HG03135 (cell line): Measurements from ENCODE around the gene AKAP12.

Experiments used
- ATAC-seq: cut with Tn5 transposase; IDR thresholded peaks from one replicate; pipeline ENCODE4 v1.9.1; 2021; ENCODE audit warnings: mild to moderate bottlenecking, moderate library complexity; ENCODE audit not compliant: unreplicated experiment

AKAP12 gene

DNA sequence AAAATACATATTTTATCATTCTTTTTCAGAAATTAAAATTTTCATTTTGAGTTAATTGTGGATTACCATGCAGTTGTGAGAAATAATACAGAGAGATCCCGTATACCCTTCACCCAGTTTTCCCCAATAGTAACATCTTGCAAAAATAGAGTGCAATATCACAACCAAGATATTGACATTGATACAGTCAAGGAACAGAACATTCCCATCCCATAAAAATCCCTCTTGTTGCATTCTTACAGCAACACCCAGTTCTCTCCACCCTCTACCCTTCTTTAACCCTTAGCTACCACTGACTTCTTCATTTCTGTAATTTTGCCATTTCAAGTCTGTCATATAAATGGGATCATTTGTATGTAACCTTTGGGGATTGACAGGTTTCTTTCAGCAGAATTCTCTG is 6.9 kb upstream of the AKAP12 start:
- ATAC-seq = no peak

DNA sequence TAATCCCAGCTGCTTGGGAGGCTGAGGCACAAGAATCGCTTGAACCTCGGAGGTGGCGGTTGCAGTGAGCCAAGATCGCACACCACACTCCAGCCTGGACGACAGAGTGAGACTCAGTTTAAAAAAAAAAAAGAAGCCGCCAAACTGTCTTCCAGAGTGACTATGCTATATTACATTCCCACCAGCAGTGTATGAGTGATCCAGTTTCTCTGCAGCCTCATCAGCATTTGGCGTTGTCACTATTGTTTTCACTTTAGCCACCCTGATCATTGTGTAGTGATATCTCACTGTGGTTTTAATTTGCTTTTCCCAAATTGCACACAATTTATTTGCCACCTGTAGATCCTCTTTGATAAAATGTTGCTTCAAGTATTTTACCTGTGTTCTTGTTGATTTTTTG is 6.0 kb upstream of the AKAP12 start:
- no peak for ATAC-seq

DNA sequence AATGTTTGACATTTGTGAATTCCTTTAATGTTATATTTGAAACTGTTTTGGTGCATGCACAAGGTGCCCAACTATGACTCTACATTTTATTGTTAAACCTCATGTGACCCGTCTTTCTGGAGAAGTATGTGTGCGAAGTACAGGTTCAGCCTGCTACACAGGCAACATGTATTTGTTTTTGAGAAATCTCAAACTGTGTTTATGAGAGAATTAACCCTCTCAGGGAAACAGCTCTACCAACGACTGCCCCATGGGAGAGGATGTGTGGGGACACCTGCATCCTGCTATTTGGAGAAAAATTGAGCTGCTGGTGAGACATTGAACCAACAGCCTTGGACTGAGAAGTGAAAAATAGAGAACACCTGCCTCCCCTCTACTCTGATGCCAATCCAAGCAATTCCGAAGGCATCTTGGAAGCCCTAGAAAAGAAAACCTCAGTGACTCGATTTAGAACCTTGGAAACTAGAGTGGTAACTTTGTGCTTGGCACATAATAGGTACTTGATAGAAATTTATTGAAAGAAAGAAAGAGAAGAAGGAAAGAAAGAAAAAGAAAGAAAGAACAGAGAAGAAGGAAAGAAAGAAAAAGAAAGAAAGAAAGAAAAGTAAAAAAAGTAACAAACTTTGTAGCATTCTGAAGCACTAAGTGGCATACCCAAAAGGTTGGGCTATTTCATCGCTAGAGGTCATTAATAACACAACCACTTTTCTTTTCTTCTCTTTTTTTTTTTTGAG is 2.9 kb upstream of the AKAP12 start:
- no peak for ATAC-seq

DNA sequence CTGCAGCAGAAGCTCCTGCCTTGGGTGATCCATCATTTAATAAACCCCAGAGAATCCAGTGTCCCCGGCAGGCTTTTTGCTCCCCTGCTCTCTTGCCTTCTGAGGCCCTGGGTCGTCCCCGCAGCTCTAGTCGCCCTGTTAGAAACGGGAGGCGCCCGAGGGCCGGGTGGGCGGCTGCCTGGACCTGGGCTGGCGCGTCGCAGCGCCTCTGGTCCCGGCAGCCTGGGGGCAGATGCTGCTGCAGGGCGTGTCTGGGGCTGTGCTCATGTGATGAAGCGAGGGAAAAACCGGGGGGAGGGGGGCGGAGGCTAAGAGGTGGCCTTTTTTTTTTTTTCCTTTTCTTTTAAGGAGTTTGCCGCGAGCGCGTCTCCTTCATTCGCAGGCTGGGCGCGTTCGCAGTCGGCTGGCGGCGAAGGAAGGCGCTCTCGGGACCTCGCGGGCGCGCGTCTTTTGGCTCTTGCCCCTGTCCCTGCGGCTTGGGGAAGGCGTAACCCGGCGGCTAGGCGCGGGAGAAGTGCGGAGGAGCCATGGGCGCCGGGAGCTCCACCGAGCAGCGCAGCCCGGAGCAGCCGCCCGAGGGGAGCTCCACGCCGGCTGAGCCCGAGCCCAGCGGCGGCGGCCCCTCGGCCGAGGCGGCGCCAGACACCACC is 394 bp downstream of the AKAP12 start:
- ATAC-seq = no peak

DNA sequence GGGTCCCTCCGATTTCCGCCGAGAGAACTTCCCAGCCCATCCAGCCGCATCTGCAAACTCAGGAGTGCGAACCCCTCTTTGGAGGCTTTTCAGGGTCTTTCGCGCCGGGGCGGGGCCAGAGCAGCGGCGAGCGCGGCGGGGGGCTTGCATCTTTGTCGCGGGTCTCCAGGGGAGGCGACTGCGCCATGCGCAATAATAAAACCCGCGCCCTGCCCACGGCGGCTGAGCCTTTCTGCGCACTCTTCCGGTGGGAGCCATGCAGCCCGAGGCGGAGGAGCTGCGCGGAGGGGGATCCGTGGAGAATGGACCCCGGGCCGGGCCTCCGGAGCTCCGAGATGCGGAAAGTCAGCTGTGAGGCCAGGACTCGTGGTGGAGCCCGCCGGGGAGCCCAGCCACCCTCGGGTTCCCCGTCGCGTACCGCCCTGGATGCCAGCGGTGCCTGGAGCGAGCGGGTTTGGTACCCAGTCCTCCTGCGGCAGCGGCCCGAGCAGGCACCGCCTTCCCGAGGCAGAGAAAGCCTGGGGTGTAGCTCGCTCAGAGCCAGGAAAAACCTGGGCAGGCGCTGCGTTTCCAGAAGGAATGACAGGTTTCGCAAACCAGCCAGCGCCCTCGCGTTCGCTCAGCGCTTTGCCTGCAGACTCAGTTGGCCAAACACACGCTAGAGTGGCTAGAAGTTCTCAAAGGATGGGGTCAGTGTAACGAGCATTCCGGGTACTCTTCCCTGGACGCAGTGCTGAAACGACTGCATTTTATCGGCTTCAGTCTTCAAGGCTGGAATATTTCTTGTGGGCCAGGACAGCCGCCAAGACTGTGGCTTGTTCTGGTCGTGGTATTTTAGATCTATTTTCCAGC is 1.2 kb downstream of the AKAP12 start:
- no peak for ATAC-seq

DNA sequence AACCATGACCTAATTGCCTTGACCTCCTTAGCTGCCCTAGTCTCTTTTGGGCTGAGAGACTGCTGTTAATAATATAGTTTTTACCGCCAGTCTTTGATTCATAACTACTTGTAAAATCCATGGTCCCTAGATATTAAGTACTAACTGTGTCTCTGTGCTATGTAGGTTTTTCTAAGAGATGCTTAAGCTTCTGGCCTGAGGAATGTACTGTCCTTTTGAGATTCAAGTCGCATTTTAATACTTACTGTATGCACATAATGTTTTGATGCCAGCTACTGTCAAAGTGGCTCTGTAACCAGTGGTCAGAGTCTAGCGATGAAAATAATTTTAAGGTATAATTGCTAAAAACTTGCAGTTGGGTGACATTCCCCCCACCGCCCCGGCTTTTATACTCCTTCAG is 2.1 kb downstream of the AKAP12 start:
- ATAC-seq = no peak

DNA sequence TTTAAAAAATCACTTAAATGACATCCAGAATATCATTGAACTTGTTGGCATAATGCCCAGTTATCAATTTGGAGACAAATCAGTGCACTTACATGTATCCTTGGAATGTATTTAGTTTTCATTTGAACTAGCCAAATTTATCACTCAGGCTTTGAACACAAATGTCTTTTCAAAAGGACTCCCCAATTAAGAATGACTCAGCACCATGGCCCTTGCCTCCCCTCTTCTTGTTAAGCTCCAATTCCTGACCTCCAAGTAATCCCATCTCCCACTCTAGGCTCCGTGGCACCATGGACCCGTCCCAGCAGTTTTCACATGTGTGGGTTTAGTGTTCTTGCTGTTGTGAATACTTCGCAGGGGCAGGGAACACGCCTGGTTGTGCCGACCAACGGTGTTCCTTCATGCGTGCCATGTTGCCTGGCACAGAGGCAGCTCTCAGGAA is 2.7 kb downstream of the AKAP12 start:
- ATAC-seq = no peak

DNA sequence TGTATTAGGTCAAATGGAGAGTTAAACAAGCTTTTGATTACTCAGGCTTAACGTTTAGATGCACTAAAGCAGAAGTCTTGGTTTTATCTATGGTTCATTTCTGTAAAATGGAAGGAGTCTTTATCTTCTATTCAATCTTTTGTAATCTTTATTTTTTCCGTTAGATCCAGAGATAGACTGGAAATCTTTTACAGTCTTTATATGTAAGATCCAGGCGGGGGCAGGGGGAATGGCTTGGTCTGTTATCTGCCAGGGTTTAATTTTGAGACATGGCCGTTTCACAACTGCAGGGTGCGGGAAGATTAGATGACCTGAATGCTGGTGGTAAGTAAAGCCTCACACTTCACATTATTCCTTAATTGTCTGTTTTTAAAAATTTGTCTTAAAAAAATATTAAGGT is 3.7 kb downstream of the AKAP12 start:
- ATAC-seq = no peak

DNA sequence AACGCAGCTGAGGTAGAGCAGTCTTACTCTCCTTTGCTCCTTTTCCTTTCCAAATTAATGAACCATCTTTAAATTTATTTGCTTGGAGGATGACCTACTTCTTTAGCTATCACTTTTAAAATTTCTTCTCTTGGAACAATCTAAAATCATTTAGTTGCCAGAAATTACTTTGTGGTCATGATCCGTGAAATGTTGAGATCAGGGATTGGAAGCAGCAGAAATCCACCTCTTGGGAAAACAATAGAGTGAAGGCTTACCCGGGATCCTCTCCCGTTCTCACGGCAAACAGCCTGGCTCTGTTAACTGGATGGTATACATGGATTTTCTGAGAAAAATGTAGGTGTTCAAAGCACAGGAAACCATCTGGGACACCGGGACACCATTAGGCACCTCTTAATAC is 7.7 kb downstream of the AKAP12 start:
- no peak for ATAC-seq

DNA sequence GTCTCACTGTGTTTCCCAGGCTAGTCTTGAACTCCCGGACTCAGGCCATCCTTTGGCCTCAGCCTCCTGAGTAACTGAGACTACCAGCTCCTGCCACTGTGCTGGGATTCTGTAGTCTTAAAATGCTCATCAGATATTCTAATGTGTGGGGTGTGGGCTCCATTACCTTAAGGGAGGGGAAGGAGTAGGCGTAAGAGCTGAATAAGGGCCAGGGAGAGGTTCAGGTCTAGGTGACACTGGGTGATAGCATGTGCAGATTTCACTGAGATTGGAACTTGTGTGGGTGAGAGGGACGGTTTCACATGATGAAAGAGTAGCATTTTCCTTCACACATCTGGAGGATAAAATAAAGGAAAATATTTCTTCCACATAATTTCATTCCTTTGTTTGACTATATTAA is 8.5 kb downstream of the AKAP12 start:
- no peak for ATAC-seq

DNA sequence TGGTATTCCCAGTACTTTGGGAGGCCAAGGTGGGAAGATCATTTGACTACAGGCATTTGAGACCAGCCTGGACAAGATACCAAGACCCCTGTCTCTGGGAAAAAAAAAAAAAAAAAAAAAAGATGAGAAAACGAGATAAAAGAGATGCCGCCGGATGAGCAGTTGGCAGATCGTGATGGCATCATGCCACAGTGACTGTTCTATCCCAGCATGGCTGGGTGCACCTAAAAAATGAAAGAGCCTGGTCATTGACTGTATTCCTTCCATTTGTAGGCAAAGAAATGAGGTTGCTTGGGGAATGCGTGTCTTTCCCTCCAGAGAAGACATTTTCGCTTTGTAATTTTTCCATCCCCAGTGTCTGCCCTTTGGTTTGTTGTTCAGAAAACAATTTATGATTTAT is 12.9 kb downstream of the AKAP12 start:
- no peak for ATAC-seq

DNA sequence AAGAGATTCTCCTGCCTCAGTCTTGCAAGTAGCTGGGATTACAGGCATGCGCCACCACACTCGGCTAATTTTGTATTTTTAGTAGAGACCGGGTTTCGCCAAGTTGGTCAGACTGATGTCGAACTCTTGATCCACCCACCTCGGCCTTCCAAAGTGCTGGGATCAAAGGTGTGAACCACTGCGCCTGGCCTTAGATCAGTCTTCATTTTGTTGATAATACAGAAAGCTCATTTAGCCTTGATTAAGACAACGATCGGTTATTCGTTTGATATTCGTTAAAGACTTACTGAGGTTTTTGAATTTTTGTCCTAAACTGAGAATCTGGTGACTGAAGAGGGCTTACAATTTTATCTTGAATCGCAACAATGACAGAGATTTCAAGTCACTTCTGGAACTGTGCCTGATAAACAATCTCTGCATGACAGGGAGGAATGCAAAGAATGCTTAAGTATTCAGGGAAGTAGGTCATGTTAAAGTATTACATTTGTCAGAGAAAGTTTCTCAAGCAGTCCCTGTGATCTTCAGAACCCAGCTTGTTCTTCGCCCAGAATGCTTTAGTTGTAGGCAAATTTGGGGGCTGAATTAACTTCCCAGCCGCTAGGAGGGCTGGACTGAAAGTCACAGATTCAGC is 14.8 kb downstream of the AKAP12 start:
- no peak for ATAC-seq

DNA sequence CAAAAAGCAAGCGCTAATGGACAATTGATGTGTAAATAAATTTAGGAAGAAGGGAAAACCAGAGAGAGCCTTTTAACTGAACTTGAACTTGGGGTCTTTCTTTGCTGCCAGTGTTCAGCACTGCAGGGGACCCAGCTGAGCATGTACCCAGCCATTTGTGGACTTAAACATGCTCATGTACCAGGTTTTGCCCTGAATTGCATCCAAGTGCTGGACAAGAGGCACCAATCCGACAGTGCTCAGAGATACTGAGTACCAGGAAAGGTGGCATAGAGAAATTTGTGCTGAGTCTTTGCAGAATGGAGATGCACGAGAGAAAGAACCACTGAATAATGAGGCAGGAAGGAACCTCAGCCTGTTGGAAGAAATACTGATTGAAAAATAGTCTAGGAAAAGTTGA is 16.0 kb downstream of the AKAP12 start:
- ATAC-seq = no peak

DNA sequence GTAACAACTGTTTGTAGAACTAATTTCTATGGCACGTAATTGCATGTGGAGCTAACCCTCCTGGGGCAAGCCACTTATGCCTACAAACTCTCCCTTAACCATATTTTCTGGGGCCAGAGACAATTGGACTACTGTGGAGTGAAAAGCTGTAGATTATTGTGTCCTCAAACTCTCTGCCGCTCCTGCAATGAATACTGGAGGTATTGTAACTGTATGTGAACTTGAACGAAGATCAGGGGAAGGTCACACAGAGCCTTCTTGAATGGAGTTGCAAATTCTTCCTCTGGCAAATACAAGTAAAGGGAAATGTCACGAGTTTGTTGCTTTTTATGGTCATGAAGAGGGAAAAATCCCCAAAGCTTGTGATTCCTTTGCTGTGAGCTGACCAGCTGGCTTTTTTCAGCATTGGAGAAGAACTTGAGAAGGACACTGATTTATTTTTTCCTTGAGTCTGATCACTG is 18.2 kb downstream of the AKAP12 start:
- no peak for ATAC-seq

DNA sequence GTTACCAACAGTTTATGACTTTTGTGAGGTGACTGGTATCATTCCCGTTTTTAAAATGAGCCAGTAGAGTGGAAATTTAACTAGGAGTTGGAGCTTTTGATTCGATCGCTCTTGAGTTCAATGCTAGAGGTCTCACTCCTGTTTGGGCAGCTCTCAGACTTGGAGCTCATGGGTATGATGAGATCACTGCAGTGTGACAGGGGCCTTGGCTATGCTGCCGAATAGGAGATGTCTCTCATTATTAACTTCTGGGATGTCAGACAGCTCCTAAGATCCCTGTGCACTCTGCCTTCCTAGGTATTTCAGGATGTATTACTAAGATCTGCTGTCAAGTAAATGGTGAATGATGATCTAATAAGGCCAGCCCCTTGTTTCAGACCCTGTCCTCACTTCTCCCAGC is 20.4 kb downstream of the AKAP12 start:
- ATAC-seq = no peak

DNA sequence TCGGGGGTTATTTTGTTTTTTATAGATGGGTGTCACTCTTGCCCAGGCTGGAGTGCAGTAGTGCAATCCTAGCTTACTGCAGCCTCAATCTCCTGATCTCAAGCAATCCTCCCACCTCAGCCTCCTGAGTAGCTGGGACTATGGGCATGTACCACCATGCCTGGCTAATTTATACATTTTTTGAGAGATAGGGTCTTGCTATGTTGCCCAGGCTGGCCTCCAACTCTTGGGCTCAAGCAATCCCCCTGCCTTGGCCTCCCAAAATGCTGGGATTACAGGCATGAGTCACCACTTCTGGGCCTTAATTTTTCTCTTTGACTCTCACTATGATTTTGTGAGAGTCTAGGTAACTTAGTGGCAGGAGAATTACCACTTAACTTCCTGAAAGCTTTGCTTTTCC is 23.3 kb downstream of the AKAP12 start:
- no peak for ATAC-seq

DNA sequence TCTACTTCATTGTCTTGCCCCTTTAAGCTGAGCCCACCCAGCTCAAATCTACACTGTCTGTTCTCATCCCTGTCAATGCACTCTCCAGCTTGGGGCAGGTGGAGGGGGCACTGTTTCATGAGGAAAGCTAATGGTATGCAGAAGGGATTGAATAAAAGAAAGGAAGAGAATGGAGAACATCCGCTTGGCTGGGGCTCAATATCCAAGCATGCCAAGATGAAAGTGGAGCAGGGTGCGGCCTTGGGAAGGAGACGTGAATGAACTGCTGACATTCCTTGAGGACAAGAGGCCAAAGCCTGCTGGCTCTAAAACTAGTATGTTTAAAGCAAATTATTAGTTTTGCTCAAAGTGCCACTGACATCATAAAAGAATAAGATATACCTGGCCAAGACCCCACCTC is 24.2 kb downstream of the AKAP12 start:
- ATAC-seq = no peak

DNA sequence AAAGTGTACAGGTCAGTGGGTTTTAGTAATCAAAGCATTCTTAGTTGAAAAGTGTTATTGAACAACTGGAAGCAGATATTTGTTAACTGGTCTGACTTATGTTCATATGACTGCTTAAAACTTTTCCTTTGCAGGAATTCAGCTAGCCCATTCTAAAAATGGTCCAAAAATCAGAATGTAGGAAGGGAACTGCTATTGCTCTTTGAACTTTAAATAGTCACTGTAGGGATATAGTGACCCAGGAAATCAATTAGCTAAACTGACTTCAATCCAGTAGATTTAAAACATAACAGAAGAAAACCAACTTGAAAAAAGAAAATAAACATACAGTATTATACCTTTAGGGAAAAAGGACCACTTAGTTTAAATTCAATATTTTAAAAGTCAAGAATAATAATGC is 25.5 kb downstream of the AKAP12 start:
- no peak for ATAC-seq

DNA sequence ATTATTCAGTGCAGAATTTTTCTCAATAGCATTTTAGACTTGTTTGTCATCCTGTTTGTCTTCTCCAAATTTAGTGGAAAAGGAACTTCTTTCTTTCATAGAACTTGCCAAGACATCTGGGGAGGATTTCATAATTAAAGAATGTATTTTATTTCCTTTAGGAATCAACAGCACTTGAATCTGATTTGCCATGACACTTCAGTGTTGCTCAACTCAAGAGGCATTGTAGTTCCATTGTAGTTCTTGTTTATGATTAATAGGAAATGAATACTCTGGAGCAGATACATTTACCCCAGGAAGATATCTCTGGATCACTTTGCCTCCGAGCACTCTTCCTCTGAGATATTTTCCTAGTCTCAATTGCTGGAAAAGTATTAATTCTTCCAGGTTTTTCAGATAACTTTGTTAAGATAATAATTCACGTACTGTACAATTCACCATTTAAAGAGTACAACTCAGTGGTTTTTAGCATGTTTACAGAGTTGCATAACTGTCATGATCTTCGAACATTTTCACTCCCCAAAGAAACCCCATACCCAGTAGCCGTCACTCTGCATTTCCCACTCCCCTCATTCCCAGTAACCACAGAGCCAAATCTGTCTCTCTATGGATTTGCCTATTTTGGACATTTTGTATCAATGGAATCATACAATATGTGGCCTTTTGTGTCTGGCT is 29.7 kb downstream of the AKAP12 start:
- no peak for ATAC-seq

DNA sequence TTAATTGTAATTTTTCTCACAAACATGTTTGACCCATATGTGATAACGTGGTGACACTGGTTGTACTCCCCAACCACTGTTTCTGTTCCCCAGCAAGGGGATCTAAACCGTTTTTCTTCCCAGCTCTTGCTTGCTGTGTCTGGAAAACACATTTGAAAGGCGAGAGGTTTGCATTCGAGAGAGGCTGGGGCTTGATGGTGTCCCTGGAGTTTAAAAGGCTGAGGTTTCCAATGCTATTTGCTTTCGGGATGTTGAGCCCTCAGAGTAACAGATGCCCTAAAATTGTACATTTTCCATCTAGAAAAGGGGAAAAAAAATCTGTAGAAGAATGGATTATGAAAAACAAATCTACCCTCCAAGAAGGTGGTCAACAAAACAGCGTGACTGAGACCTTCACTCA is 35.4 kb downstream of the AKAP12 start:
- no peak for ATAC-seq

DNA sequence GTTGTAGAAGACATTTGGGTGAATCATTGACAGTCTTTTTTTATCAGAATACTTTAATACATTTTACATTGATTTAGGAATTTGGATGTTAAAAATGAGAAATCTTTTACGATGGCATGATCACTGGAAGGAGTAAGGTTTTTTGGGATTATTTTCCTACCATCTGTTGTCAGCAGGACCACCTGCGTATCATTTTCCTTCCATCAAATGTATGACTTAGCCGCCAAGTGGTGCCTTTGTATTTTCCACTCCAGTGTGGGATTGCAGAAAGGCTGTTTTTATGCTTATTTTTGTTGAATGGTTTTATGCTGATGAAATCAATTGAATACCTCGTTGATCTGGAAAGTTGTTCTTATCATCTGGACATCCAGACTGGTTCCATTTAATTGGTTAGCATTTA is 35.8 kb downstream of the AKAP12 start:
- ATAC-seq = no peak
